HG03060 (cell line): Measurements from ENCODE around the gene PELO.

ENCODE experiments used
- ATAC-seq: cut with Tn5 transposase; IDR thresholded peaks from one replicate; pipeline ENCODE4 v1.9.1; 2021; ENCODE audit warnings: low read depth, moderate number of reproducible peaks; ENCODE audit not compliant: unreplicated experiment

Gene PELO

DNA sequence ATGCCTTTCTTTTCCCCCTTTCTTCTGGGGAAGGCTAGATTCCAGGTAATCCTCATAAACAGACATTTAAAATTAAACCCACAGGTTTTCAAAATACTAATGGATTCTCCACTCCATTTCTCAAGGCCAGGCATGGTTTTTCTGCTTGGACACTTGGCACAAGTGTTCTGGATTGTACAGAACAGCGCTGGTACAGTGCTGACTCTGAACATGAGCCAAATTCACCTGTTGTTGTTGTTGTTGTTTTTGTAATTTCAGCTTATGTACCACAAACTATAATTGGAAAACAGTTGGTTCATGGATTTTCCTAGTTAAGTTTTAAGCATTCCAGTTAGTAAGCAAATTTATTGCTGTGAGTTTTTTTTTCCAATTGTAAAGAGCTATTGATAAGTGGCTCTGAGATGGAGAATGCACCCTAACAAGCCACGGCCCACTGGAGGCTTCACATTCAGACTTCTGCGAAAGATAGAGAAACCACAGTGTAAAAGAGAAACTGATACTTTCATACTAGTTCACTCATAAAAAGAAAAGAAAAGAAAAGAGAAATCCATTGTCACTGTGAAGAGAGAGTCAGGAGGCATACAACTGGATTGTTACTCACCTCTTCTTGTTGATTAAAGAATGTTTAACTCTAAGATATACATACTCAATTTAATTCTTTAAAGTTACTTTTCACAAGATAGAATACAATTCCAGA, 16.2 kb upstream of the PELO start:
- peak; percentile 85 for ATAC-seq

- no peak for ATAC-seq
Observed at GRCh38 chr5:52772668-52773067, 15.0 kb upstream of the PELO start.

DNA sequence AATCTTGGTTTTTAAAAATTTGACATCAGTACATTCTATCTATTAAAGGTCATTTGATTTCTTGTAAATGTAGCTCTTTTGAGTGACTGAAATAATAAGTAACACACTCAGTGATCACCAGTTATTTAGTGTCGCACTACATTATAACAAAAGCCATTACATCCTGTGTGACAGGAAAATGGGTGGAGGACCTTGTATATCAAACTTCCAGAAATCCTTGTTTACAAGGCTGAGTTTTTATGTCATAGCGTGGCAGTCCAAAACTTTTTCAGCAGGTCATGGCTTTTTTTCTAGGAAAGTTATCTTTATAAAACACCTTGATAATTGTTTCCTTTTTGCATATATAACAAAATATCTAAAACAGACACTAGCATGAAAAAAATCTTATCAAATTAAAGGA, 14.4 kb upstream of the PELO start:
- ATAC-seq, result no peak

- ATAC-seq, result no peak
Observed at GRCh38 chr5:52774005-52774410, 13.7 kb upstream of the PELO start.

DNA sequence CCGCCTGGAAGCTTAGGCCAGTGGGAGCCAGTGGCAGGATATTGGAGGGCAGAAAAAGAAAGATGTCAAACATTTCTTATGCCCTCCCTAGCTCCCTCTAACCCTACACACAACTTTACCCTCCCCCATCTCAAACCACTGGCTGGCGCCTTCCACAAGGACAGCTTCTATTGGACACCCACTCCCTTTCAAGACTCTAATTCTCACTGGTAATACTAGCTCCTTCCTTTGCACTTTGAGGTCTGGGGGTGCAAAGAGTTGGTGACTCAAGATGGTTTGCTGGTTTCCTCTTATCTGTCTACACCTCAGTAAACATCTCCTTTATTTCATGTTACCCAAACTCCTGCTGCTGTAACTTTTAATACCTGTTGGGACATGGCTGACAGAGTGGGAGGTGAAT, 11.6 kb upstream of the PELO start:
- no peak for ATAC-seq

GRCh38 chr5:52777186-52777585, 10.5 kb upstream of the PELO start:
- ATAC-seq, result no peak

DNA sequence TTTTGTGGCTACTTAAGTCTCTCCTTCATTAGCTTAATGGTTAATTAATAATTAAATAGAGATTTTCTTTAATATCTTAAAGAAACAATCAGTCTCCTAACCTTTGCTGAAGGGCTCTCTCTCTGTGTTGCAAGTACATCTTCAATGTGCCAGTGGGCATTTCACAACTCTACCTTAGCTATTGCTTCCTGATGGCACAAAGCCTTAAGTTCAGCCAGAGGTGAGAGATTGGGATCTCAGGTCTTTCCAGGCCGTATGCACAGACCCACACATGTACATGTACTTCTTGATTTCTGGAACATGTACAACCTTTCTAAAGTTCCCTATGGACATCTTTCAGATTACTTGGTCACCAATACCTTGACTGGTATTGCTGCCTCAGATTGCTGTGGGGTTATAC, 8.9 kb upstream of the PELO start:
- ATAC-seq, result no peak

GRCh38 chr5:52779213-52779612, 8.5 kb upstream of the PELO start:
- no peak for ATAC-seq

GRCh38 chr5:52783226-52783959, 4.3 kb upstream of the PELO start:
- ATAC-seq, result no peak

GRCh38 chr5:52784737-52785136, 3.0 kb upstream of the PELO start:
- no peak for ATAC-seq

DNA sequence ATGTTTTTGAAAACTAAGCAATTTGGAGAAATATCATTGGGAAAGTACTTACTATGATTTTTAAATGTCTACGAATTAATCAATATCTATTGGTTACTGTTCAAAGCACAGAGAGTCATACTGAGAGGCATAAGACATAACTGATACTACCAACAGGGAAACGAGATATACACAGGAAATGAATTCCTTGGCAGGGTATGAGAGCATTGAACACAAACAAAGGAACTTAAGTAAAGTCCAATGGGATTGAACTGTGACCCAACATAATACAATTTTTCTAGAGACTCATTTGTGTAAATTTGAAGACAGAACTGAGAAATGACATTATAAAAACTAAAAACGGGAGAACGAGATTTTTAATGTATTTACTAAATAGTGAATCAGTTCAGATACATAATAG, 1.3 kb upstream of the PELO start:
- ATAC-seq, result no peak

- no peak for ATAC-seq
Observed at GRCh38 chr5:52786949-52787599, 642 bp upstream of the PELO start.

DNA sequence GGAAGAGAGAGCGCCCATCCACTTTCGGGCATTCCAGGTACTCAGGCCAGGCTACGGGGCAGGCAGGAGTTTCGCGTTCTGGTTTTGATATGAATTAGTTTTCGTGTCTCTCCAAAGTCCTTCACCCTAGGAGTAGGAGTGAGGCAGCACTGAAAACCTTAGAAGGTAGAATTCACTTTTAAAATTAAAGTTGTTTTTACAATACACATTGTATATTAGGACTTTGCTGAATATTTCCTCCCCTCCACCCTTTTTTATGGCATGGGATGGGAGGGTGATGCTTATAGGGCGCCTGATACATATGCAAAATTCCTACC, 747 bp downstream of the PELO start:
- no peak for ATAC-seq

DNA sequence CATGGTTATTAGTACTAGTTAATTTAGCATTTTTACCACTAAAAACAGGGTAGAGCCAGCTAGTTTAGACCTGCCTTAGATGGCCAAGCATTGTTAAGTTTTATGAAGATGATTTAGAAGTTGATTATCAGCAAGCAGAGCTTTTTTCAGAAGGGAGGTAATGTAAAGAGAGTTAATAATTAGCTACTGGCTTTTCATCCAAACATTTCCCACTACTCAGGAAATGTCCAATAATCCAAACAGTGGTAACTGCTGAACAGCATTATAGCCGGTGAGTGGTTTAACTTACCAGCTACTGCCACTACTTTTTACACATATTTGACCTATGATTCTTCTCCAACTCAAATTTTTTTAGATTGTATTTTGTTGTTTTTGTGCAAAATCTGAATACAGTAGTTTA, 1.7 kb downstream of the PELO start:
- ATAC-seq, result no peak

DNA sequence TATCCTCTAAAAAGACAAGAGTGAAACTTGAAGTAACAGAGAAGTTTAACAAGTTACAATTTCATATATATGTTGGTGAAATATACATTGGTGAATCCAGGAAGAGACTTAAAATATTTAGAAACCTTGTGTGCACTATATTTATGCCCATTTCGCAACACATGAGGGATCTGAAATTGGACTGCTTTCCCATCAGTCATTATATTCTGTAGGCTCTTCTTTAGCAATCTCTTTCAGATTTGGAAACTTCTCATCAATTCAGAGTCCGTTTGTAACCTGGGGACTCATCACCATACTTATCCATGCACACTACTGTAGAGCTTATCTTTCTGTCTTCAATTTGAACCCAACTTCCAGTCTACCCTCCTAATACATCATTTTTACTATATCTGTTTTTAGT, 2.1 kb downstream of the PELO start:
- no peak for ATAC-seq

DNA sequence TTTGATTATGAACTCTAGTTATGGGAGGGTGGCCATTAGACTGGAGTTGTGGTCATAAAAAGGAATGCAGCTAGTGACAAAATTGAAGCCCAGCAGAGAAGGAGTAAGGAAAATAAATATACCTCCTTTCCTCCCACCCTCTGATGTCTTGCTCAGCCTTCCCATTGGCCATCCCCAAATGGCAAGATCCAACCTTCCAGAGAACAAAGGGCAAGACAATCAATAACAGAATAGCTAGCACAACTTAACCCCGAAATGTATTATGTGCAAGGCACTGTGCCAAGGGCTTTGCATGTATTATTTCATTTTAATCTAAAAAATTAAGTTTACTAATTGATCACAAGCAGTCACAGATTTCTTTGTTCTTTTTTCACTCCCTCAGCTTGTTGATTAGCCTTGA, 3.6 kb downstream of the PELO start:
- ATAC-seq, result no peak

- ATAC-seq, result no peak
Observed at GRCh38 chr5:52794519-52794918, 6.8 kb downstream of the PELO start.

- no peak for ATAC-seq
Observed at GRCh38 chr5:52796031-52796430, 8.3 kb downstream of the PELO start.

DNA sequence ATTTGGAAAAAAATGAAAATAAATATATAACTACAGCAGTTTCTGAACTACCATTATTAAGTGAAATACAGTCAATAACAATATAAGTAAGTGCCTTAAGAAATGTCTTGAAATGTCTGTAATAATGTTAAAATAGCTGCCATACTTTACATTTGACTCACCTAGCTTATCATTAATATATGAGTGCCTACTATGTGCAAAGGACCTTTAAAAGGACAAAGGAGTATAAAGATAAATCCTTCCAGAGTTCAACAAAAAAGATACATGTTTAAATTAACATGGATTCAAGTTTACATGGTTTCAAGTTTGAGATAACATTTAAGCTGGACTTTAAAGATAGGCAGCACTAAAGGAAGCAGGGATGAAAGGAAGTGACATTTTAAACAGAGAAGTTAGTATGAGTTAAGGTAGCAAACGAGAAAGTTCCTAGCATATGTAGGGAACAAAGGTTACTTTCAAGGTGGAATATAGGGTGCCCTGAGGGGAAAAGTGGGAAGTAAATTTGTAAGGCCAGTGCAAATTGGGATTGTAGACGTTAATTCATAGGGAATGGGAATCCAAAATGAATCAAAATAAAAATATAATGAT, 8.9 kb downstream of the PELO start:
- ATAC-seq, result no peak

- no peak for ATAC-seq
Observed at GRCh38 chr5:52798938-52799337, 11.2 kb downstream of the PELO start.

GRCh38 chr5:52799358-52799982, 11.8 kb downstream of the PELO start:
- peak; percentile 11 for ATAC-seq
